ENCODE data around the gene DENND6A.

DNA sequence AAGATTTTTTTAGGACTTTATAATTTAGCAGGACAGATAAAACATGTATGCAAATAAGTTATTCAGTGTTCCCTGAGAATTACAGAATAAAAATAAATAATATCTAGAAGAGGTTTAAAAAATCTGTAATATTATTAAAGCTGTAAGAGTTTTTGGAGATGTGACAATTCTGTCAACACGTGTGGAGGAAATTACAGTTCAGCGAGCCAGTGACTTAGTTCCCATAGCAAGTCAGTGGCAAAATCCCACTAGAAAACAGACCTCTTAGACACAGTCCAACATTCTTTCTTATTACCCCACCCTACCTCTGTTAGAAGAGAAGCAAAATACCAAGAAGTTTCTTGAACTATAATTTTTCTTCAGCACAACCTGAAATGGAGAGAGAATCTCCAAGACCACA lies 16.2 kb upstream of the DENND6A start:
- TF ChIP-seq, protein P1, sequence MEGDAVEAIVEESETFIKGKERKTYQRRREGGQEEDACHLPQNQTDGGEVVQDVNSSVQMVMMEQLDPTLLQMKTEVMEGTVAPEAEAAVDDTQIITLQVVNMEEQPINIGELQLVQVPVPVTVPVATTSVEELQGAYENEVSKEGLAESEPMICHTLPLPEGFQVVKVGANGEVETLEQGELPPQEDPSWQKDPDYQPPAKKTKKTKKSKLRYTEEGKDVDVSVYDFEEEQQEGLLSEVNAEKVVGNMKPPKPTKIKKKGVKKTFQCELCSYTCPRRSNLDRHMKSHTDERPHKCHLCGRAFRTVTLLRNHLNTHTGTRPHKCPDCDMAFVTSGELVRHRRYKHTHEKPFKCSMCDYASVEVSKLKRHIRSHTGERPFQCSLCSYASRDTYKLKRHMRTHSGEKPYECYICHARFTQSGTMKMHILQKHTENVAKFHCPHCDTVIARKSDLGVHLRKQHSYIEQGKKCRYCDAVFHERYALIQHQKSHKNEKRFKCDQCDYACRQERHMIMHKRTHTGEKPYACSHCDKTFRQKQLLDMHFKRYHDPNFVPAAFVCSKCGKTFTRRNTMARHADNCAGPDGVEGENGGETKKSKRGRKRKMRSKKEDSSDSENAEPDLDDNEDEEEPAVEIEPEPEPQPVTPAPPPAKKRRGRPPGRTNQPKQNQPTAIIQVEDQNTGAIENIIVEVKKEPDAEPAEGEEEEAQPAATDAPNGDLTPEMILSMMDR (IDR thresholded peaks at IDR 0.05) = no peak
- TF ChIP-seq POLR2A (IDR thresholded peaks at IDR 0.05) = no peak
